CD4-positive, CD25-positive, alpha-beta regulatory T cell (primary cell): ENCODE results near the gene DEDD2. TPM values are rescaled to one million over a fixed set of nuclear protein-coding genes. Genes with fewer than 3 reads are reported as not detected.

Experiments used
- ATAC-seq, 2 donors: fragments of 150-1000 bp; cut with Tn5 transposase; one replicate each; pipeline ENCODE4 v1.10.0; 2021; ENCODE audit warnings: low read depth in 2 of 2, moderate number of reproducible peaks in 2 of 2, moderate library complexity in 1 of 2
- DNase-seq, 3 donors: peaks; one replicate each; pipeline versions ENCODE4 v3.0.0 to v3.0.0-alpha.2; 2012 to 2022; ENCODE audit warnings: mixed read lengths in 1 of 3
- H3K27ac ChIP-seq: one replicate; pipeline ENCODE4 v1.7.0; 2013; ENCODE audit warnings: mild to moderate bottlenecking, low read length; ENCODE audit not compliant: insufficient read depth, poor library complexity, severe bottlenecking
- H3K27me3 ChIP-seq: one replicate; pipeline ENCODE4 v1.7.0; 2013; ENCODE audit warnings: low read length; ENCODE audit not compliant: control insufficient read depth, insufficient read depth
- H3K36me3 ChIP-seq: one replicate; pipeline ENCODE4 v1.7.0; 2013; ENCODE audit warnings: mild to moderate bottlenecking, low read length, moderate library complexity; ENCODE audit not compliant: control insufficient read depth, insufficient read depth
- H3K4me1 ChIP-seq: 2 replicates; pipeline ENCODE4 v1.7.0; 2013; ENCODE audit warnings: mild to moderate bottlenecking, low read length; ENCODE audit not compliant: insufficient read depth, control insufficient read depth, poor library complexity, severe bottlenecking
- H3K4me3 ChIP-seq: one replicate; pipeline ENCODE4 v1.7.0; 2013; ENCODE audit warnings: low read depth, mild to moderate bottlenecking, low read length, moderate library complexity
- H3K9me3 ChIP-seq, 2 experiments: 1 replicate in 1 of 2; 2 replicates in 1 of 2; pipeline ENCODE4 v1.7.0; 2013; ENCODE audit warnings: low read length in 2 of 2, mild to moderate bottlenecking in 1 of 2, moderate library complexity in 1 of 2; ENCODE audit not compliant: control insufficient read depth in 2 of 2
- H3K27ac Mint-ChIP-seq, 3 donors: one replicate each; pipeline ENCODE4 v1.8.0; 2020 to 2022; ENCODE audit warnings: mild to moderate bottlenecking in 3 of 3, mixed read lengths in 3 of 3, moderate library complexity in 2 of 3
- H3K27me3 Mint-ChIP-seq: one replicate; pipeline ENCODE4 v1.8.0; 2022; ENCODE audit warnings: mild to moderate bottlenecking, mixed read lengths
- H3K36me3 Mint-ChIP-seq: one replicate; pipeline ENCODE4 v1.8.0; 2020; ENCODE audit warnings: mixed read lengths
- H3K4me1 Mint-ChIP-seq, 4 donors: one replicate each; pipeline ENCODE4 v1.8.0; 2020 to 2022; ENCODE audit warnings: mixed read lengths in 4 of 4, mild to moderate bottlenecking in 1 of 4
- H3K4me3 Mint-ChIP-seq, 4 donors: one replicate each; pipeline ENCODE4 v1.8.0; 2020 to 2022; ENCODE audit warnings: mild to moderate bottlenecking in 4 of 4, mixed read lengths in 4 of 4, moderate library complexity in 3 of 4
- H3K9me3 Mint-ChIP-seq, 7 donors: one replicate each; pipeline ENCODE4 v1.8.0; 2020 to 2022; ENCODE audit warnings: mixed read lengths in 7 of 7, mild to moderate bottlenecking in 3 of 7, moderate library complexity in 2 of 7
- polyA plus RNA-seq, 4 donors: library from polyadenylated mRNA; unstranded; fragments of 300-500 nt; fragmentation: Illumina TruSeq; gene quantifications; one replicate each; pipeline ENCODE4 v1.2.3, GENCODE V29; 2021
- total RNA-seq: library from RNA; stranded (reverse); gene quantifications from one replicate; pipeline ENCODE4 v1.2.3, GENCODE V29; 2022

DEDD2 gene
- total and polyA plus RNA-seq, 5 donors from 2014 or later = 99.8 to 179 (median 157) TPM

DNA sequence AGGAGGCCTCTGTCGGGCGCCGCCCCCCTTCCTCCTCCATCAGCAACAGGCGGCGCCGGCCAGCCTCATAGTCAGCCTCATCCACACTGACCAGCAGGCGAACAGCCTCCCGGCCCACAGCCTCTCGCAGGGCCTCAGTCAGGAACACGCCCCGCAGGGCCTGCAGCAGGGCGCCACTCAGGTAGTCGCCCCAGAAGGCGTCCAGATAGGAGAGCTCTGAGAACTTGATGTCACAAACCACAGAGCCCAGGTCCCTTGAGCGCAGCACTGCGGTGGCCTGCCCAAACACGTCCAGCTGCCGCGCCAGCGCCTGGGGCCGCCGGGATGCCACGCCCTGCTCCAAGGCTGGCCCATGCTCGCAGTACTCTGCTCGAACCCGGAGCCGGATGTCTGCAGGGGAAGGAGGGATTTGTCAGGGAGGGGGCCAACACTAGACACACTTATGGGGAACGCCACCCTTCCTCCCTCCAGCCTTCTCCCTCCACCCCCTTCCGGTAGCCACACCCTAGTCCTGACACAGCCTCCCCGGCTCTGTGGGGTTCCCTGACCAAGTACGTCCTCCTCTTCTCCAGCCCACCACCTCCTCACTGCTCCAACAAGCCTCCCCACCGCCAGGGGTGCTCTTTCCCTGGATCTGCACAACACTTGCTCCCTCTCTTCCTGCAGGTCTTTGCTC lies 17.9 kb downstream of the DEDD2 start:
- DNase-seq = peak; percentile 50 to 94 (median 62)

DNA sequence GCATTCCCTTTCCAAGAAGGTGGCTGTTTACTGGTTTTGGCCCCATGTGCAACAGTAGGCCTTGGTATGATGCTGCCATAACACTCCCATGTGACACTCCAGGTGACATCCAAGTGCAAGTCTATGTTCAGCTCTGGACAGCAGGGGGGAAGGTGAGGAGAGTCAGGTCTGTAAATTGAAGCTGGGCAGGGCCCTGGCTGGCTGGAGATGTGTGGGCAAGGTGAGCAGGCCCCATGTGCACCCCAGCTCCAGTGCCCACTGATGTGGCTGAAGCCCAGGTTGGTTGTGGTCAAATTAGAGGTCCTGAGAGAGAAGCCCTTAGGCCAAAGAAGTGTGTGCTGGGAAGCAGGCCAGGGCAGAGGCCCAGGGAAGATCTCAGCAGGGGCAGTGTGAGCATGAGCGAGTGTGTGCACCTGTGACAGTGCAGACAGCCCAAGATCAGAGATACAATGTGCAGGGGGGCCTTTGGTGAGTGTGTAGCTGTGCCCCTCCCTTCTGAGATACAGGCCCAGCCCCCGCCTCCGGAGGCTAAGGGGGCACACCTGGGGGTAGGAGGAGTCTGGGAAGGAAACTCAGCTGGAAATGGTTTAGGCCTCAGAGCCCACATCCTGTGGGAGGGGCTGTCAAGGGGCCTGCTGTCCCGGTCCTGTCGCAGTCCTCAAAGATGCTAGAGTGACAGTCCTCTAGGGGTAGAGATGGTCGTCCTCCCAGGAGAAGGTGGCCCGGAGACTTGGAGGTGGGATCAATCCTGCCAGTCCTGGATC lies 18.6 kb downstream of the DEDD2 start:
- H3K4me1 ChIP-seq = peaks cover 84% of the 10 kb centered on the region
- ATAC-seq (peak; percentile 83 to 84), DNase-seq (peak; percentile 72 to 96 (median 88))
- no peaks in the 10 kb centered on the region for H3K27me3 Mint-ChIP-seq
- H3K27me3 ChIP-seq = no peaks in the 10 kb centered on the region
- H3K36me3 ChIP-seq = peaks cover 29% of the 10 kb centered on the region
- peaks cover 4 to 87% (median 64%) of the 10 kb centered on the region in 4 donors for H3K4me1 Mint-ChIP-seq
- peaks cover 44% of the 10 kb centered on the region for H3K36me3 Mint-ChIP-seq
- peak overlapping the region; percentile 75 to 92 (median 86) for H3K4me3 Mint-ChIP-seq
- H3K27ac Mint-ChIP-seq = peak overlapping the region; percentile 90 to 98 (median 95)
- H3K9me3 ChIP-seq = no peaks in the 10 kb centered on the region
- peak overlapping the region; percentile 57 for H3K4me3 ChIP-seq
- peaks cover 0 to 2% (median 0%) of the 10 kb centered on the region in 7 donors for H3K9me3 Mint-ChIP-seq
- peak overlapping the region; percentile 95 for H3K27ac ChIP-seq

More for the DNA sequence above, 17.9 kb downstream of the DEDD2 start:
- H3K4me3 ChIP-seq = peak overlapping the region; percentile 57
- H3K4me3 Mint-ChIP-seq = peak overlapping the region; percentile 75 to 92 (median 86)
- H3K36me3 ChIP-seq = peaks cover 33% of the 10 kb centered on the region
- peaks cover 91% of the 10 kb centered on the region for H3K4me1 ChIP-seq
- H3K9me3 ChIP-seq = no peaks in the 10 kb centered on the region
- peak overlapping the region; percentile 90 to 98 (median 95) for H3K27ac Mint-ChIP-seq
- H3K9me3 Mint-ChIP-seq = no peaks in the 10 kb centered on the region
- peak; percentile 37 to 44 for ATAC-seq
- no peaks in the 10 kb centered on the region for H3K27me3 ChIP-seq
- peak overlapping the region; percentile 95 for H3K27ac ChIP-seq
- peaks cover 45% of the 10 kb centered on the region for H3K36me3 Mint-ChIP-seq
- peaks cover 0 to 88% (median 65%) of the 10 kb centered on the region in 4 donors for H3K4me1 Mint-ChIP-seq
- no peaks in the 10 kb centered on the region for H3K27me3 Mint-ChIP-seq

DNA sequence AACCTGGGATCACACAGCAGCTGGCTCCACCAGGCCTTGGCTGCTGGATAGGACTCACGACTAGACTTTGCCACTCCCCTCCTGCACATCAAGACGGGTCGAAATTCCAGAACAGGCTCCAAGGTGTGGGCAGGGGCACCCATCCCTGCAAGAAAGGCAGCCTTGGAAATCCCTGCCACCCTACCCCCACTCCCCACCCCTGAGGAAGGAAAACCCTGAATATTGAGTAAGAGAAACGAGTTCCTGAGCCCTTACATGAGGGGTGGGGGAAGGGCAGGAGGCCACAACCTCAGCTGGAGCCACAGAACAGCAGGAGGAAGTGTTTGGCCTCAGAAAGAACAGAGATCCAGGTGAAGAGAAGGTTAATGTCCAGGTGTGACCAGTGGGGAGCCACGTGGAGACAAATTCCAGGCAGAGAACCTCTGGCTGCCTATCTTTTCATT lies 20.1 kb downstream of the DEDD2 start:
- Mint-ChIP-seq H3K27me3 (no peaks in the 10 kb centered on the region), H3K27ac (peak overlapping the region; percentile 59 to 88 (median 79)), H3K36me3 (peaks cover 39% of the 10 kb centered on the region), H3K4me3 (peak overlapping the region in 3 of 4 donors; percentile 59 to 62 (median 62)), H3K9me3 (peaks cover 0 to 2% (median 0%) of the 10 kb centered on the region in 7 donors), H3K4me1 (peaks cover 10 to 82% (median 54%) of the 10 kb centered on the region in 4 donors)
- Histone ChIP-seq H3K27me3 (no peaks in the 10 kb centered on the region), H3K9me3 (peaks cover 0 to 6% of the 10 kb centered on the region in 2 experiments), H3K27ac (peak overlapping the region; percentile 44), H3K4me1 (peaks cover 69% of the 10 kb centered on the region), H3K4me3 (peak overlapping the region; percentile 26), H3K36me3 (peaks cover 15% of the 10 kb centered on the region)
- no peak for ATAC-seq
- DNase-seq = peak in 1 of 3 donors; percentile 57

DNA sequence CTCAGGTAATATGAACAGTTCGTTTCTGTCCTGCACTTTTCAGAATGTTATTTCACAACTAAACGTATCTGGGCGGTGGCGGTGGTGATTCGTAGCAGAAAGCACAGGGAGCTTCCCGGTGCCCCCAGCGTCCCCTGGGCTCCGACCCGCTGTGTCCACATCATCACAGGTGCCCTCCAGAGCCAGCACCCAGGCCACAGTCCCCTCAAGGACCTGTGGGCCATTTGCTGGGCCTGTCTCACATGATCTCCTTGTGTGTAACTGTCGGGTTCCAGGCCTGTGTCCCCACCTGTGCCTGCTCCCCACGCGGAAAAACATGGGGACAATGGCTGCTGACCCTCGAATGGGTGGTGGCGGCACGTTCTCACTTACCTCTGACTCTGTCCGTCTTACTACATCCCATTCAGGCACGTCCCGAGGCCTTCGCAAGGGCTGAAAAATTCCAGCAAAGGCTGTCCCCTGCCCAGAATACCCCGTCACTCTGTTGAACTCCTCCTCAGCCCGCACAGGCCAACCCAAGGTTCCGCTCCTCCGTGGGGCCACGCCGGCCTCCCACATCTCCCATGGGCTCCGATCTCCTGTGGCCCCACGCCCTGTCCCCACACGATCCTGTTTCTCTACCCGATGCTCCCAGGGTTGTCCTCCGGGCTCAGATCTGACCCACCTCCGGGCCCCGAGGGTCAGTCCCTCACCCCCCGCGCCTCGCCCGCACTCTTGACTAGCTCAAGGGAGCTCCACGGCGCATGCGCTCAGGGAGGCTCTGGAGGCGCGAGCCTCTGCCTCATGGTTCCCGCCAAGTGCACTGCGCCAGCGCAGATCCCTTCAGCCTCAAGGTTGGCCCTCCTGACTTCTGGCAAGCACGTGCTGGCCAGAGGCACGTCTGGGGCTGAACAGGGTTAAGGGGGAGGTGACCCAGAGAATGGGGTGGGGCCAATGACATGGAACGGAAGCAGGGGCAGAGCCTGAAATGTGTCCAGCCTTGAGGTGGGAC lies 21.2 kb downstream of the DEDD2 start:
- peaks cover 0 to 6% of the 10 kb centered on the region in 2 experiments for H3K9me3 ChIP-seq
- no peak for ATAC-seq
- H3K36me3 ChIP-seq = peaks cover 15% of the 10 kb centered on the region
- H3K27me3 ChIP-seq = no peaks in the 10 kb centered on the region
- Mint-ChIP-seq H3K36me3 (peaks cover 39% of the 10 kb centered on the region), H3K9me3 (peaks cover 0 to 2% (median 0%) of the 10 kb centered on the region in 7 donors), H3K4me1 (peaks cover 13 to 81% (median 51%) of the 10 kb centered on the region in 4 donors), H3K27ac (peak overlapping the region; percentile 59 to 88 (median 79)), H3K4me3 (peak overlapping the region in 2 of 4 donors; percentile 59 to 64), H3K27me3 (no peaks in the 10 kb centered on the region)
- peak overlapping the region; percentile 24 for H3K4me3 ChIP-seq
- no peak overlapping the region for H3K27ac ChIP-seq
- DNase-seq = no peak
- H3K4me1 ChIP-seq = peaks cover 66% of the 10 kb centered on the region

DNA sequence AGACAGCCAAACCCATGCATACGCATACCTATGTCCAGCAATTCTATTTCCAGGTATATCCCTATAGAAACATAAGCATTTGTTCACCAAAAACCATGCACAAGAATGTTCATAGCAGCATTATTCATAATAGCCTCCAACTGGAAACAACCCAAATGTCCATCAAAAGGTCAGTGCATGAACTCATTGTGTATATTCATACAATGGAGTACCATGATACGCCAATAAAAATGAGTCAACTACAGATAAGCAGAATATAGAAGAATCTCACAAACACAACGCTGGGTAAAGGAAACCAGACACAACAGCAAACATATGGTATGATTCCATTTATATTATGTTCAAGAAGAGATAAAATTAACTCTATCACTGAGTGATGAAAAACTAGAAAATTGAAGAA lies 23.8 kb downstream of the DEDD2 start:
- ATAC-seq = no peak

DNA sequence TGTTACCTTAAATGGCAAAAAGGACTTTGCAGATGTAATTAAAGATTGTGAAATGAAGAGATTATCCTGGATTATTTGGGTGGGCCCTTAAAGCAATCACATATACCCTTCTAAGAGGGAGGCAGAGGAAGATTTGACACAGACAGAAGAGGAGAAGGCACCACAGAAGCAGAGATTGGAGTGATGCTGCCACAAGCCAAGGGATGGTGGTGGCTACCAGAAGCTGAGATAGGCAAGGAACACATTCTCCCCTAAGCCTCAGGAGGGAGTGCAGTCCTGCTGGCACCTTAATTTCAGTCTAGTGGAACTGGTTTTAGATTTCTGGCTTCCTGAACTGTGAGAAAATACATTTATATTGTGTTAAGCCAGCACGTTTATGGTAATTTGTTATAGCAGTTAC lies 24.2 kb downstream of the DEDD2 start:
- DNase-seq (no peak), ATAC-seq (no peak)
- no peak overlapping the region for H3K4me3 ChIP-seq
- H3K4me1 ChIP-seq = peaks cover 41% of the 10 kb centered on the region
- H3K4me3 Mint-ChIP-seq = peak overlapping the region in 1 of 4 donors; percentile 17
- peaks cover 27% of the 10 kb centered on the region for H3K36me3 Mint-ChIP-seq
- H3K9me3 ChIP-seq = peaks cover 0 to 6% of the 10 kb centered on the region in 2 experiments
- no peaks in the 10 kb centered on the region for H3K27me3 ChIP-seq
- peaks cover 16 to 65% (median 32%) of the 10 kb centered on the region in 4 donors for H3K4me1 Mint-ChIP-seq
- H3K27ac Mint-ChIP-seq = peak overlapping the region in 1 of 3 donors; percentile 2
- H3K27ac ChIP-seq = no peak overlapping the region
- no peaks in the 10 kb centered on the region for H3K27me3 Mint-ChIP-seq
- peaks cover 12% of the 10 kb centered on the region for H3K36me3 ChIP-seq
- H3K9me3 Mint-ChIP-seq = peaks cover 0 to 2% (median 0%) of the 10 kb centered on the region in 7 donors

More for the DNA sequence above, 23.8 kb downstream of the DEDD2 start:
- Mint-ChIP-seq H3K4me3 (peak overlapping the region; percentile 17 to 75 (median 40)), H3K27ac (peak overlapping the region in 1 of 3 donors; percentile 44), H3K9me3 (peaks cover 0 to 2% (median 0%) of the 10 kb centered on the region in 7 donors), H3K27me3 (no peaks in the 10 kb centered on the region), H3K36me3 (peaks cover 30% of the 10 kb centered on the region), H3K4me1 (peaks cover 16 to 67% (median 35%) of the 10 kb centered on the region in 4 donors)
- Histone ChIP-seq H3K36me3 (peaks cover 12% of the 10 kb centered on the region), H3K4me1 (peaks cover 45% of the 10 kb centered on the region), H3K9me3 (peaks cover 0 to 6% of the 10 kb centered on the region in 2 experiments), H3K4me3 (no peak overlapping the region), H3K27ac (no peak overlapping the region), H3K27me3 (no peaks in the 10 kb centered on the region)
- no peak for DNase-seq
